Parathyroid adenoma (tissue), 2 donors: ENCODE results near the gene XPO5.

Experiments
- H2AFZ ChIP-seq: fragments of 300-600 bp; sonication (generic); one replicate; pipeline ENCODE4 v1.7.0; 2017; ENCODE audit warnings: antibody characterized with exemption, mild to moderate bottlenecking
- H3K27ac ChIP-seq: fragments of 300-600 bp; sonication (generic); one replicate; pipeline ENCODE4 v1.7.0; 2017
- H3K27me3 ChIP-seq: fragments of 300-600 bp; sonication (generic); one replicate; pipeline ENCODE4 v1.7.0; 2017; ENCODE audit warnings: low read length; ENCODE audit not compliant: control insufficient read depth, insufficient read depth
- H3K36me3 ChIP-seq: fragments of 300-600 bp; sonication (generic); one replicate; pipeline ENCODE4 v1.7.0; 2017; ENCODE audit warnings: low read length; ENCODE audit not compliant: control insufficient read depth, insufficient read depth
- H3K4me1 ChIP-seq: fragments of 300-600 bp; sonication (generic); one replicate; pipeline ENCODE4 v1.7.0; 2017; ENCODE audit warnings: control low read depth
- H3K4me2 ChIP-seq: fragments of 300-600 bp; sonication (generic); one replicate; pipeline ENCODE4 v1.7.0; 2017; ENCODE audit warnings: low read length
- H3K4me3 ChIP-seq: fragments of 300-600 bp; sonication (generic); one replicate; pipeline ENCODE4 v1.7.0; 2017; ENCODE audit warnings: low read depth, low read length
- H3K79me2 ChIP-seq: fragments of 300-600 bp; sonication (generic); one replicate; pipeline ENCODE4 v1.7.0; 2017; ENCODE audit warnings: control low read depth
- H3K9ac ChIP-seq: fragments of 300-600 bp; sonication (generic); one replicate; pipeline ENCODE4 v1.7.0; 2017; ENCODE audit warnings: mild to moderate bottlenecking
- H3K9me3 ChIP-seq: fragments of 300-600 bp; sonication (generic); one replicate; pipeline ENCODE4 v1.7.0; 2017; ENCODE audit warnings: low read length; ENCODE audit not compliant: control insufficient read depth
- CTCF ChIP-seq: fragments of 300-600 bp; sonication (generic); IDR thresholded peaks from one replicate; pipeline ENCODE4 v1.7.0; 2017; ENCODE audit warnings: antibody characterized with exemption, mild to moderate bottlenecking
- donor health status: primary hyperparathyroidism.

Gene XPO5

GRCh38 chr6:43622541-43622940, 46.7 kb upstream of the XPO5 start:
- no peaks in the 10 kb centered on the region for H3K36me3 ChIP-seq
- no peak overlapping the region for H3K4me2 ChIP-seq

GRCh38 chr6:43621836-43622180, 46.0 kb upstream of the XPO5 start:
- Histone ChIP-seq H3K4me2 (no peak overlapping the region), H3K27me3 (no peaks in the 10 kb centered on the region), H3K4me1 (peaks cover under 1% of the 10 kb centered on the region), H3K9ac (no peak overlapping the region), H3K9me3 (no peaks in the 10 kb centered on the region), H3K36me3 (no peaks in the 10 kb centered on the region), H3K4me3 (no peak overlapping the region), H2AFZ (no peak overlapping the region), H3K79me2 (no peaks in the 10 kb centered on the region), H3K27ac (no peak overlapping the region)
- no peak for TF ChIP-seq CTCF

More at GRCh38 chr6:43622541-43622940, 46.7 kb upstream of the XPO5 start:
- Histone ChIP-seq H3K9ac (no peak overlapping the region), H2AFZ (no peak overlapping the region), H3K9me3 (no peaks in the 10 kb centered on the region), H3K27ac (no peak overlapping the region), H3K4me1 (peaks cover 6% of the 10 kb centered on the region), H3K4me3 (no peak overlapping the region), H3K27me3 (no peaks in the 10 kb centered on the region), H3K79me2 (no peaks in the 10 kb centered on the region)
- TF ChIP-seq CTCF, result no peak

GRCh38 chr6:43621078-43621835, 45.4 kb upstream of the XPO5 start:
- Histone ChIP-seq H3K4me2 (no peak overlapping the region), H3K4me1 (no peaks in the 10 kb centered on the region), H3K9ac (no peak overlapping the region), H3K9me3 (no peaks in the 10 kb centered on the region), H3K27ac (no peak overlapping the region), H3K79me2 (no peaks in the 10 kb centered on the region), H3K27me3 (no peaks in the 10 kb centered on the region), H3K4me3 (no peak overlapping the region), H3K36me3 (no peaks in the 10 kb centered on the region), H2AFZ (no peak overlapping the region)
- TF ChIP-seq CTCF, result no peak

- Histone ChIP-seq H3K27ac (no peak overlapping the region), H3K79me2 (no peaks in the 10 kb centered on the region), H3K36me3 (no peaks in the 10 kb centered on the region), H3K4me3 (no peak overlapping the region), H3K4me1 (no peaks in the 10 kb centered on the region), H2AFZ (no peak overlapping the region), H3K9me3 (no peaks in the 10 kb centered on the region), H3K9ac (no peak overlapping the region), H3K27me3 (no peaks in the 10 kb centered on the region), H3K4me2 (no peak overlapping the region)
- TF ChIP-seq CTCF, result no peak
These were observed 41.1 kb upstream of the XPO5 start for GRCh38 chr6:43616725-43617472.
